BE2C (cell line): ENCODE data around the gene PLOD1.

Experiments
- DNase-seq: peaks from one replicate; pipeline ENCODE4 v3.0.0-alpha.2; 2020
- H3K27me3 ChIP-seq: fragments of 250-450 bp; sonication (Bioruptor Pico); 2 replicates; pipeline ENCODE4 v1.5.1; 2020; ENCODE audit warnings: mild to moderate bottlenecking
- H3K36me3 ChIP-seq: fragments of 250-450 bp; sonication (Bioruptor Pico); 2 replicates; pipeline ENCODE4 v1.5.1; 2020; ENCODE audit warnings: mild to moderate bottlenecking
- H3K4me1 ChIP-seq: fragments of 250-450 bp; sonication (Bioruptor Pico); 2 replicates; pipeline ENCODE4 v1.5.1; 2020
- H3K4me3 ChIP-seq: 2 replicates; pipeline ENCODE4 v1.5.1; 2011; ENCODE audit warnings: low read depth, low read length
- H3K9me3 ChIP-seq: fragments of 250-450 bp; sonication (Bioruptor Pico); 2 replicates; pipeline ENCODE4 v1.5.1; 2020
- CTCF ChIP-seq: IDR thresholded peaks from 2 replicates; pipeline ENCODE4 v1.5.1; 2012; ENCODE audit warnings: mild to moderate bottlenecking, low read depth, low read length

Gene PLOD1

GRCh38 chr1:12012560-12013316, 78.2 kb downstream of the PLOD1 start:
- Histone ChIP-seq H3K4me1 (no peaks in the 10 kb centered on the region), H3K27me3 (no peaks in the 10 kb centered on the region), H3K9me3 (no peaks in the 10 kb centered on the region), H3K4me3 (no peak overlapping the region), H3K36me3 (peaks cover 15% of the 10 kb centered on the region)
- no peak for TF ChIP-seq CTCF
- DNase-seq, result no peak

DNA sequence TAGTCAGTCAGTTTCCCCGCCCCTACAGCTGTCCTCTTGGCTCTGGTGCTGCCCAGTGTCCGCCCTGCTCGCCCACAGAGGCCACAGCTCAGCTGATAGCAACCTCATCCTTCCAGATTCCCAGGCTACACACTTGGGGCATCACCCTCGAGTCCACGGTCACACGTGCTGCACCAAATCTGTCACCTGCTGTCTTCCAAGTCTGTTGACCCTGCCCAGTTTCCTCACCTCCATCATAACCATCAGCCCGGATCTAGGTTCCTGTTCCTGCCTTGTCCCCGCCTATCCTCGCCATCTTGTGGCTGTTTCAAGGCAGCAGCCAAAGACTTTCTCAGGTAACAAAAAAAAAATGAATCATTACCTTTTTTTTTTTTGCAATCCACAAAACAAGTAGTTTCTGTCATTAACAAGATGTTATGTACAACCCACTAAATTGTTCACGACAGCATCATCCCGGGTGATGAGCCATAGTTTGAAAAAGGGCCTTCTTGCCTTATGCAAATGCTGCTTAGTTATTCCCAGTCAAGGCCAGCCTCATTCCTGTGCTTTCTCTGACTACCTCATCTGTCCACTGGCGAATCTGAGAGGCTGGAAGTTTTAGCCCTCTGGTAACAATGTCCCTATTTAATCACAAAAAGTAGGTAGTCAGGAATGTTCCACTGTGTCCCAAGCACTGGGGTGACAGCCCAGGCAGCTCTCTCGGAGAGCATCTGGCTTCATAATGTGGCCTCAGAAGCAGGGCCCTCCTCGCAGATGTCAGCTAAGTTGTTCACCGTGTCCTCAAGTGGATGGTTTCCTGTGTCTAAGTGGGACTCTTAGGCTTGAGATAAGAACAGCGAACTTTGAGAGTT, 79.8 kb downstream of the PLOD1 start:
- peak; percentile 8; the same call in 1 of the 2 replicates for TF ChIP-seq CTCF
- DNase-seq, result no peak
- no peak overlapping the region for H3K4me3 ChIP-seq

GRCh38 chr1:12015001-12015491, 80.5 kb downstream of the PLOD1 start:
- no peak for TF ChIP-seq CTCF
- H3K4me3 ChIP-seq, result no peak overlapping the region
- H3K36me3 ChIP-seq, result peaks cover 7% of the 10 kb centered on the region; the same call in 1 of the 2 replicates
- H3K9me3 ChIP-seq, result no peaks in the 10 kb centered on the region
- no peaks in the 10 kb centered on the region for H3K27me3 ChIP-seq
- no peaks in the 10 kb centered on the region for H3K4me1 ChIP-seq
- no peak for DNase-seq

More for the DNA sequence above, 79.8 kb downstream of the PLOD1 start:
- Histone ChIP-seq H3K36me3 (peaks cover 11% of the 10 kb centered on the region), H3K27me3 (no peaks in the 10 kb centered on the region), H3K4me1 (no peaks in the 10 kb centered on the region), H3K9me3 (no peaks in the 10 kb centered on the region)

GRCh38 chr1:12015499-12015898, 81.0 kb downstream of the PLOD1 start:
- Histone ChIP-seq H3K4me3 (no peak overlapping the region), H3K9me3 (no peaks in the 10 kb centered on the region), H3K36me3 (peaks cover 7% of the 10 kb centered on the region; the same call in 1 of the 2 replicates), H3K4me1 (no peaks in the 10 kb centered on the region), H3K27me3 (no peaks in the 10 kb centered on the region)
- no peak for TF ChIP-seq CTCF
- no peak for DNase-seq

GRCh38 chr1:12016182-12016581, 81.7 kb downstream of the PLOD1 start:
- DNase-seq, result no peak
- H3K9me3 ChIP-seq, result no peaks in the 10 kb centered on the region
- 0 out of 2 replicates have a peak, but pooled peaks cover 3% of the 10 kb centered on the region for H3K36me3 ChIP-seq
- TF ChIP-seq CTCF, result no peak
- H3K4me3 ChIP-seq, result no peak overlapping the region
- H3K27me3 ChIP-seq, result no peaks in the 10 kb centered on the region
- no peaks in the 10 kb centered on the region for H3K4me1 ChIP-seq
